Renal pelvis (tissue), 4 donors: ENCODE data around the gene CWC22. TPM values are rescaled to one million over a fixed set of nuclear protein-coding genes. Genes with fewer than 3 reads are reported as not detected.

Experiments used
- DNase-seq: peaks from one replicate; pipeline ENCODE4 v3.0.0-alpha.2; 2013
- polyA plus RNA-seq, 3 donors: library from polyadenylated mRNA; unstranded; fragments of 120-200 nt; gene quantifications; one replicate each; pipeline ENCODE4 v1.2.1, GENCODE V29; 2013; ENCODE audit not compliant: insufficient read length in 3 of 3

Gene CWC22
- polyA plus RNA-seq, 3 donors = 32.1 to 37.4 (median 34.5) TPM

- DNase-seq = no peak
These were observed 97.0 kb downstream of the CWC22 start for GRCh38 chr2:179909845-179910734.

- DNase-seq = no peak
These were observed 106.4 kb downstream of the CWC22 start for GRCh38 chr2:179900655-179901054.

GRCh38 chr2:179899666-179900065 lies 107.4 kb downstream of the CWC22 start:
- DNase-seq = no peak

- no peak for DNase-seq
These were observed 108.2 kb downstream of the CWC22 start for GRCh38 chr2:179898873-179899272.

Other genes with a start within 250 kb of the CWC22 start
- gene ZNF385B, start 145.7 kb downstream of the CWC22 start, polyA plus RNA-seq = 10 to 100 TPM; 10.1 to 13.9 (median 12.1) TPM